CD4-positive, alpha-beta T cell treated with Interleukin-4 for 4 hours (primary cell): ENCODE data around the gene CALY.
"Not testable (repeated sequence)": the region's sequence is repeated elsewhere in the genome, so short reads cannot be mapped to it uniquely, and the experiment has no call there.

ENCODE experiments used
- DNase-seq: peaks from one replicate; pipeline ENCODE4 v3.0.0-alpha.2; 2020

CALY gene

GRCh38 chr10:133327651-133328357 is 8.9 kb downstream of the CALY start:
- no peak for DNase-seq

- no peak for DNase-seq
Measured at GRCh38 chr10:133326745-133327650, 9.7 kb downstream of the CALY start.

GRCh38 chr10:133326223-133326551 is 10.5 kb downstream of the CALY start:
- no peak for DNase-seq

GRCh38 chr10:133325440-133326222 is 11.1 kb downstream of the CALY start:
- no peak for DNase-seq

GRCh38 chr10:133324857-133325260 is 11.8 kb downstream of the CALY start:
- DNase-seq = no peak

- DNase-seq = peak; percentile 55
Measured at GRCh38 chr10:133324198-133324792, 12.4 kb downstream of the CALY start.

GRCh38 chr10:133322064-133322709 is 14.5 kb downstream of the CALY start:
- DNase-seq = not testable (repeated sequence)

- DNase-seq = not testable (repeated sequence)
Measured at GRCh38 chr10:133320852-133321422, 15.8 kb downstream of the CALY start.

- peak; percentile 68 for DNase-seq
Measured at GRCh38 chr10:133318494-133319127, 18.1 kb downstream of the CALY start.

GRCh38 chr10:133316732-133317131 is 20.0 kb downstream of the CALY start:
- no peak for DNase-seq

GRCh38 chr10:133316266-133316665 is 20.4 kb downstream of the CALY start:
- DNase-seq = no peak

- no peak for DNase-seq
Measured at GRCh38 chr10:133315847-133316246, 20.8 kb downstream of the CALY start.

GRCh38 chr10:133314911-133315310 is 21.8 kb downstream of the CALY start:
- no peak for DNase-seq

GRCh38 chr10:133313192-133313591 is 23.5 kb downstream of the CALY start:
- DNase-seq = no peak

GRCh38 chr10:133312769-133313145 is 23.9 kb downstream of the CALY start:
- no peak for DNase-seq

- DNase-seq = no peak
Measured at GRCh38 chr10:133312016-133312768, 24.5 kb downstream of the CALY start.

GRCh38 chr10:133311570-133311969 is 25.1 kb downstream of the CALY start:
- no peak for DNase-seq

GRCh38 chr10:133310789-133311188 is 25.9 kb downstream of the CALY start:
- no peak for DNase-seq

- DNase-seq = no peak
Measured at GRCh38 chr10:133310399-133310755, 26.3 kb downstream of the CALY start.

GRCh38 chr10:133309720-133310398 is 26.8 kb downstream of the CALY start:
- DNase-seq = no peak
